Measurements from ENCODE around the gene C1orf21. TPM values are rescaled to one million over a fixed set of nuclear protein-coding genes. Genes with fewer than 3 reads are reported as not detected.

The C1orf21 gene
- polyA plus RNA-seq, 1 donor (not counting 4 experiments of a cell fraction or from before 2014, with no cell fraction given) = 44.3 TPM

DNA sequence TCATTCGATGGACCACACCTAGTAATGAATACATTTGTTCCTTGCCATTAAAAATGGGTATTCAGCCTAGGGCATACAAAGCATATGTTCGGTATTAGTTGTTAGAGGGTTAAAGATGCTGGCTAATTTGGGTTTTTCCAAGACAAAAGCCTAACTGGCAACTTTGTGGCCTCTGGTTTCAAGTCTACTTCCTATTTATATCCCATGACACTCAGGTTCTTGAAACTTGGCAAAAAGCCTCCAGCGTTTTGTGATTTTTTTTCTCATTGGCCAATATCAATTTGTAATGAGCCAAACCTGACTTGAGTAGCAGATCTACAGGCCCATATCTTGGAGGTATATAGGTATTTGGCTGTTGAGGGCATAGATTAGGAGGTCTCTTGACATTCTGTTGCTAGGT, 75.3 kb downstream of the C1orf21 start:
- no peaks in the 10 kb centered on the region for H3K9me3 ChIP-seq (ENCODE audit: control insufficient read depth, low read depth, low read length)
- H3K9me1 ChIP-seq (ENCODE audit: control insufficient read depth, extremely low read depth, insufficient read depth, low read length) = no peaks in the 10 kb centered on the region
- H3K4me3 ChIP-seq (ENCODE audit: control insufficient read depth in 2 of 3, extremely low read depth in 1 of 3, insufficient read depth in 2 of 3, low read depth in 1 of 3, low read length in 3 of 3) = no peak overlapping the region
- DNase-seq (ENCODE audit: low read depth, low spot score) (no peak), FAIRE-seq (no peak)
- dilution Hi-C loops (cut with MboI; ENCODE audit: extremely low pct_ligation_motif_present, low sequenced_read_pairs) = no loop called here
- H3K36me3 ChIP-seq (ENCODE audit: control insufficient read depth in 2 of 2, extremely low read depth in 1 of 2, insufficient read depth in 2 of 2, low read length in 2 of 2) = no peaks in the 10 kb centered on the region
- H3K4me2 ChIP-seq (ENCODE audit: control insufficient read depth, extremely low read depth, insufficient read depth, low read depth, low read length) = no peak overlapping the region
- no peak overlapping the region for H3K9ac ChIP-seq (ENCODE audit: control insufficient read depth, extremely low read depth, insufficient read depth, low read length)
- peaks cover 22% of the 10 kb centered on the region for H3K4me1 ChIP-seq (ENCODE audit: control insufficient read depth, extremely low read depth, insufficient read depth, low read length)
- no peak overlapping the region for H2AFZ ChIP-seq (ENCODE audit: control insufficient read depth, low read length)
- no peak overlapping the region for H3K27ac ChIP-seq (ENCODE audit: control insufficient read depth, insufficient read depth, low read length)
- H4K20me1 ChIP-seq (ENCODE audit: control insufficient read depth, extremely low read depth, insufficient read depth, low read length) = no peaks in the 10 kb centered on the region
- H3K79me2 ChIP-seq (ENCODE audit: control insufficient read depth, insufficient read depth, low read length) = peaks cover 42% of the 10 kb centered on the region
- TF ChIP-seq EZH2 (IDR thresholded peaks at IDR 0.05; ENCODE audit: low read length) = no peak
- H3K27me3 ChIP-seq (ENCODE audit: control insufficient read depth, extremely low read depth, insufficient read depth, low read length) = no peaks in the 10 kb centered on the region

DNA sequence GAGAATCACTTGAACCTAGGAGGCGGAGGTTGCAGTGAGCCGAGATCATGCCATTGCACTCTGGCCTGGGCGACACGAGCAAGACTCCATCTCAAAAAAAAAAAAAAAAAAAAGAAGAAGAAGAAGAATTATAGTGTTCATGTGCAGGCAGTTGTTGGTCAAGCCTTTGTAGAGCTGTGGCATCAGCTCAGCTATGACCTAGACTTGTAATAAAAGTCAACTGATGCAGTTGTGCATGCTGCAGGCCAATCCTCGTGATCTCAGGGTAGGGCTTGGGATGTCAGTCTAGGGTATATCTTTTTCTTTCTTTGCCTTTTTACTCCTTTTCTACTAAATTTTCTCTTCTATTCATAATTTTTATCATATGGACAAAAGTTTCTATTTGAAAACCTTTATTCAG, 76.2 kb downstream of the C1orf21 start:
- FAIRE-seq (no peak), DNase-seq (ENCODE audit: low read depth, low spot score) (no peak)
- H3K9me3 ChIP-seq (ENCODE audit: control insufficient read depth, low read depth, low read length) = no peaks in the 10 kb centered on the region
- H3K27me3 ChIP-seq (ENCODE audit: control insufficient read depth, extremely low read depth, insufficient read depth, low read length) = no peaks in the 10 kb centered on the region
- no peak overlapping the region for H3K27ac ChIP-seq (ENCODE audit: control insufficient read depth, insufficient read depth, low read length)
- H3K36me3 ChIP-seq (ENCODE audit: control insufficient read depth in 2 of 2, extremely low read depth in 1 of 2, insufficient read depth in 2 of 2, low read length in 2 of 2) = no peaks in the 10 kb centered on the region
- peaks cover 22% of the 10 kb centered on the region for H3K4me1 ChIP-seq (ENCODE audit: control insufficient read depth, extremely low read depth, insufficient read depth, low read length)
- dilution Hi-C loops (cut with MboI; ENCODE audit: extremely low pct_ligation_motif_present, low sequenced_read_pairs) = no loop called here
- TF ChIP-seq, protein P1, sequence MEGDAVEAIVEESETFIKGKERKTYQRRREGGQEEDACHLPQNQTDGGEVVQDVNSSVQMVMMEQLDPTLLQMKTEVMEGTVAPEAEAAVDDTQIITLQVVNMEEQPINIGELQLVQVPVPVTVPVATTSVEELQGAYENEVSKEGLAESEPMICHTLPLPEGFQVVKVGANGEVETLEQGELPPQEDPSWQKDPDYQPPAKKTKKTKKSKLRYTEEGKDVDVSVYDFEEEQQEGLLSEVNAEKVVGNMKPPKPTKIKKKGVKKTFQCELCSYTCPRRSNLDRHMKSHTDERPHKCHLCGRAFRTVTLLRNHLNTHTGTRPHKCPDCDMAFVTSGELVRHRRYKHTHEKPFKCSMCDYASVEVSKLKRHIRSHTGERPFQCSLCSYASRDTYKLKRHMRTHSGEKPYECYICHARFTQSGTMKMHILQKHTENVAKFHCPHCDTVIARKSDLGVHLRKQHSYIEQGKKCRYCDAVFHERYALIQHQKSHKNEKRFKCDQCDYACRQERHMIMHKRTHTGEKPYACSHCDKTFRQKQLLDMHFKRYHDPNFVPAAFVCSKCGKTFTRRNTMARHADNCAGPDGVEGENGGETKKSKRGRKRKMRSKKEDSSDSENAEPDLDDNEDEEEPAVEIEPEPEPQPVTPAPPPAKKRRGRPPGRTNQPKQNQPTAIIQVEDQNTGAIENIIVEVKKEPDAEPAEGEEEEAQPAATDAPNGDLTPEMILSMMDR (optimal IDR thresholded peaks at IDR 0.05 in 1 of 3, IDR thresholded peaks at IDR 0.05 in 1 of 3, conservative IDR thresholded peaks at IDR 0.05 in 1 of 3; ENCODE audit: extremely low read depth in 1 of 3, insufficient read depth in 2 of 3, low read length in 3 of 3) = no peak
- TF ChIP-seq EZH2 (IDR thresholded peaks at IDR 0.05; ENCODE audit: low read length) = no peak
- H3K9ac ChIP-seq (ENCODE audit: control insufficient read depth, extremely low read depth, insufficient read depth, low read length) = no peak overlapping the region
- H3K4me2 ChIP-seq (ENCODE audit: control insufficient read depth, extremely low read depth, insufficient read depth, low read depth, low read length) = no peak overlapping the region
- no peaks in the 10 kb centered on the region for H3K9me1 ChIP-seq (ENCODE audit: control insufficient read depth, extremely low read depth, insufficient read depth, low read length)
- H3K79me2 ChIP-seq (ENCODE audit: control insufficient read depth, insufficient read depth, low read length) = peaks cover 42% of the 10 kb centered on the region
- H4K20me1 ChIP-seq (ENCODE audit: control insufficient read depth, extremely low read depth, insufficient read depth, low read length) = no peaks in the 10 kb centered on the region
- no peak overlapping the region for H3K4me3 ChIP-seq (ENCODE audit: control insufficient read depth in 2 of 3, extremely low read depth in 1 of 3, insufficient read depth in 2 of 3, low read depth in 1 of 3, low read length in 3 of 3)
- H2AFZ ChIP-seq (ENCODE audit: control insufficient read depth, low read length) = no peak overlapping the region

DNA sequence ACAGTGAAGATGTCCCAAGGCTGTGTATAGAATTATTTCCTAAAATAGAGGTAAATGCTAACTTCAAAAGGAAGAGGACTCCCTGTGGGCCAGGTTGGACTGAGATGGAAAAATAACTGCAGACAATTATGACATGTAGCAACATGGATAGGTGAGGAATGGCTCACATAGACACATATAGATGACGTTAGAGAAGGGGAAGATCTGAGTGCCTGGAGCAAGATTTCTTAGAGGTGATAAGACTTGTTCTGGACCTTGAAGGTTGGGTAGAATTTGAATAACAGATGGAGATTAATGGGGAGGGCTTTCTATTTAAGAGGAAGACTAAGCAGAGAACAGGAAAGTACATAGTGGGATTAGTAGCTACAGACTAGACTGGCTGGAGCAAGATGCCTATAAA, 76.9 kb downstream of the C1orf21 start:
- Histone ChIP-seq H2AFZ (ENCODE audit: control insufficient read depth, low read length) (no peak overlapping the region), H3K79me2 (ENCODE audit: control insufficient read depth, insufficient read depth, low read length) (peaks cover 40% of the 10 kb centered on the region), H4K20me1 (ENCODE audit: control insufficient read depth, extremely low read depth, insufficient read depth, low read length) (no peaks in the 10 kb centered on the region), H3K4me1 (ENCODE audit: control insufficient read depth, extremely low read depth, insufficient read depth, low read length) (peaks cover 22% of the 10 kb centered on the region), H3K9ac (ENCODE audit: control insufficient read depth, extremely low read depth, insufficient read depth, low read length) (no peak overlapping the region), H3K36me3 (ENCODE audit: control insufficient read depth in 2 of 2, extremely low read depth in 1 of 2, insufficient read depth in 2 of 2, low read length in 2 of 2) (no peaks in the 10 kb centered on the region), H3K27ac (ENCODE audit: control insufficient read depth, insufficient read depth, low read length) (no peak overlapping the region), H3K4me2 (ENCODE audit: control insufficient read depth, extremely low read depth, insufficient read depth, low read depth, low read length) (peak overlapping the region; percentile 30), H3K9me1 (ENCODE audit: control insufficient read depth, extremely low read depth, insufficient read depth, low read length) (no peaks in the 10 kb centered on the region), H3K27me3 (ENCODE audit: control insufficient read depth, extremely low read depth, insufficient read depth, low read length) (no peaks in the 10 kb centered on the region), H3K4me3 (ENCODE audit: control insufficient read depth in 2 of 3, extremely low read depth in 1 of 3, insufficient read depth in 2 of 3, low read depth in 1 of 3, low read length in 3 of 3) (no peak overlapping the region), H3K9me3 (ENCODE audit: control insufficient read depth, low read depth, low read length) (no peaks in the 10 kb centered on the region)
- FAIRE-seq (peak; percentile 93), DNase-seq (ENCODE audit: low read depth, low spot score) (peak; percentile 28)
- dilution Hi-C loops (cut with MboI; ENCODE audit: extremely low pct_ligation_motif_present, low sequenced_read_pairs) = no loop called here
- TF ChIP-seq, protein P1 (optimal IDR thresholded peaks at IDR 0.05 in 1 of 3, IDR thresholded peaks at IDR 0.05 in 1 of 3, conservative IDR thresholded peaks at IDR 0.05 in 1 of 3; ENCODE audit: extremely low read depth in 1 of 3, insufficient read depth in 2 of 3, low read length in 3 of 3) = no peak
- TF ChIP-seq EZH2 (IDR thresholded peaks at IDR 0.05; ENCODE audit: low read length) = no peak
